HG03469 (cell line): ENCODE measurements around the gene OR52M1.
"Not testable (repeated sequence)": the region's sequence is repeated elsewhere in the genome, so short reads cannot be mapped to it uniquely, and the experiment has no call there.

Experiments
- ATAC-seq: cut with Tn5 transposase; IDR thresholded peaks from one replicate; pipeline ENCODE4 v1.9.1; 2021; ENCODE audit warnings: mild to moderate bottlenecking, moderate library complexity, moderate number of reproducible peaks; ENCODE audit not compliant: unreplicated experiment

The OR52M1 gene, protein sequence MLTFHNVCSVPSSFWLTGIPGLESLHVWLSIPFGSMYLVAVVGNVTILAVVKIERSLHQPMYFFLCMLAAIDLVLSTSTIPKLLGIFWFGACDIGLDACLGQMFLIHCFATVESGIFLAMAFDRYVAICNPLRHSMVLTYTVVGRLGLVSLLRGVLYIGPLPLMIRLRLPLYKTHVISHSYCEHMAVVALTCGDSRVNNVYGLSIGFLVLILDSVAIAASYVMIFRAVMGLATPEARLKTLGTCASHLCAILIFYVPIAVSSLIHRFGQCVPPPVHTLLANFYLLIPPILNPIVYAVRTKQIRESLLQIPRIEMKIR

DNA sequence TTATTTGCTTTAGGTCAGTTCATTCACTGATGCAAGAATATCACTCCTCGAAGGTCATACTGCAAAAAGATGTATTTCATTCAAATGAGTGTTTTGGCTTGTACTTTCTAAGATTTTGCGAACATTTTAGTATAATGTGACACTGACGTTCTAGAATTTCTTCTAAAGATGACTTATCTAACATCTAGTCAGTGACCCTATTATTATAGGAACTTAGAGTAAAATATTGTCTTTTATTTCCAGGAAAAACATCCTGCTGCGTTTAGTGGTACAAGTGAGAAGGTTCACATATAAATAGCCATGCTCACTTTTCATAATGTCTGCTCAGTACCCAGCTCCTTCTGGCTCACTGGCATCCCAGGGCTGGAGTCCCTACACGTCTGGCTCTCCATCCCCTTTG lies at the start of gene OR52M1:
TSS of gene OR52M1 (plus strand) at position 301 of the 400 bp plus-strand sequence. CDS start at position 301, 0 bp downstream.
- no peak for ATAC-seq

DNA sequence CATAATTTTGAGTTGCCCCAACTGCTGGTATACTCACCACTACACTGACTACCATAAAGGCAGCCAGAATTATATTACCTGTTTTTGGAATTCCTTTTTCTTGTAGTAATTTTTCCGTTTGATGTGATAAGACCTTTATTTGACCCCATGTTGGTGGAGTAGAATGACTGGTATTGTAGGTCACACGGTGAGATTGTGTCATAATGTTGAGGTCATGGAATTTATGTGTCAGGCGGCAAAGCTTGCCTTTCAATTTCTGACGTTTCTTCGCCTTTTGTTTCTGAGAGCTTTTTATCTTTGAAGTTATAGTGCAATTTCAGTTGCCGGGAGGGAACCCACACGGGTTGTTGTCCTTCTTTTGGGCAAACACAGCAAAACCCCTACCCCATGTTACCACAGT lies 49.5 kb upstream of the OR52M1 start:
- no peak for ATAC-seq

DNA sequence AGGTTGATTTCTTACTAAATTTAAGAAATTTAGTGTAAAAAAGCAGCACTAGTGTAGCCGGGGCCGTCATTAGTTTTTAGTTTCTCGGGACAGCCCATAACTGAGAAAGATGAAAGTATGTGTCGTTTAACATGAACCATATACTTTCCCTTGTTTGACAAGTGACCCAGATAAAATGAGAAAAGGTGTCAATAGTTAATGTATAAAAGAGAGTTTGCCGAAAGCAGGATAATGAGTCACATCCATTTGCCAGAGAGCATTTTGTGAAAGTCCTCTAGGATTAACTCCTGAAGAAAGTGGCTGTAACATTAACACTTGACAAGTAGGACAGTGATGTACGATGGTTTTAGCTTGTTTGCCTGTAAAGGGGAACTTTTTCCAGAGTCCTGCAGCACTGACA lies 49.0 kb upstream of the OR52M1 start:
- ATAC-seq: no peak

DNA sequence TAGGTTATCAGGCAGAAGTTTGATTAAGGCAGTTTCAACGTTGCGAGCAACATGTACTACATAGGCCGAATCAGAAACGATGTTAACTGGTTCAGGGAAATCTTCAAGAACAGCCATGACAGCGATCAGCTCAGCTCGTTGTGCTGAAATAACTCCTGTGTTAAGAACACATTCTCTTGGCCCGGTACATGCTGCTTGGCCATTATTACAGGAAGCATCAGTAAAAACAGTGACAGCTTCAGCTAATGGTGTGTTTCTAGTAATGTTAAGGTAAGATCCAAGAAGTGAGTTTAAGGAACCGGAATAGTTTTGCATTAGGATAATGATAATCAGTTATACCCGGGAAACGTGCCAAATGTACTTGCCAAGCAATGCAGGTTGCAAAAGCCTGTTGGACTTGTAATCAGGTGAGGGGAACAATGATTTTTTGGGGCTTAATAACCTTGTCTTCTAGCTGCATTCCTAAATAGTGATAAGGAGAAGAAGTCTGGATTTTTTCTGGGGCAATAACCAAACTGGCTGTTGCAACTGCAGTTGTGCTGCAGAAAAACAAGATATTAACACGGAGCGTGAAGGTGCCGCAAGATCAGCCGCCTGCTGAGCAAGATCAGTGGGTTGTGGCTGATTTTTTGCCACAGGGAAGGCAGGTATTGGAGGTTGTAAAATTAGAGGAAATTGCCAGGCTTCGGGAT lies 48.3 kb upstream of the OR52M1 start:
- ATAC-seq: no peak

DNA sequence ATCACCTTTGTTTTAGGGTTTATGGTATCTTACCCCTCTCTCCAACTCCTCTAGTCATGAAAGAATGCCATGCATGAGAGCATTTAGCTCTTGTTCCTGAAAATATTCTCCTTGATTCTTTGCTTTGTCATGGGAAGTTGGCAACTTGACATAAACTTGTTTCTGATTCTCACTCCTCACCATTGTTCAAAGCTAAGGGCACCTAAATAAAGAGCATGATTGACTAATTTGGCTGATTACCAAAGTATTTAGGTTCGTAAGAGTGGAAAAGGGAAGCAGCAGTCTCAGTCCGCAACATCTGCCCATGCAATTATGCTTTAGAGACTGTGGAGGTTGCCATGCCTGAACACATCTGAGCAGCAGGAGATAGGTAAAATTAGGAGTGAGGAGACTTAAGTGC lies 36.1 kb upstream of the OR52M1 start:
- ATAC-seq: no peak

DNA sequence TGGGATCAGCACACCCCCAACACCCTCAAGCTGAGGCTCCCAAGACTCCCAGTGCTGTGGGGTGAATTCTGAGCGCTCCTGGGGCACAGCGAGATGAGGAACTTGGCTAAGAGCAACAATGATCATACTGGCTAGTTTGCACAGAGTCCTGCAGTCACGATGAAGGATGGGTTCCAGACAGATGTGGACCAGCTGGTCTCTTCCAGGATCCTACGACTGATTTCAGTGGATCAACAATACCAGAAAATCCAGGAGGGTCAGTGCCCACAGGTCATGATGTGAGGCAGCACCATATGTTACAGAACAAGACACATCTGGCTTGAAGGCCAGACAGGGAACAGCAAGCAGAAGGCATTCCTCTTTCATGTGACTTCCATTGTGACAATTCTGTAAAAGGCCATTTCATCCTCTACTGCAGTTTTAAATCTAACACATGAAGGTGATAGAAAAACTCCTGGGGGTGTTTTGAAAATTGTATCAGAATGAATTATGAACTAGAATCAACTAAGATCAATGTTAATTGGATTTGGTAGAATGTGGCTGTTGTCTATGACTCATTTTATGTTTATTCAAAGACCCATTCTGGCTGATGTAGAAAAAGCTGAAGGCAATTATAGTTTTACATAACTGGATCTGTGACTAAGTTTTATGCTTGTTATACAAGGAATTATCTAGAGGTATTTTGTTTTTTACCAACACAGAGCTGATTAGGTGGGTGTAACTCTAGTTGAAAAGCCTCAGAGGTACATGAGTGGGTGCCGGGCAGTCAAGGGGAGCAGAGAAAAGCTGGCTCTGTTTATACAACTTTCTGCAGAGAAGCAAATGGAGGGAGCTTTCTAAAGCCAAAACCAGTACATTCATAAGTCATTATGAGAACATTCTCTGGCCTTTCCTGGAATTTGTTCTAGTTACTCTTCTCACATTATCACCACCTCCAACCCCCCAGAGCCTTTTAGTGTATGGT lies 33.4 kb upstream of the OR52M1 start:
- no peak for ATAC-seq

DNA sequence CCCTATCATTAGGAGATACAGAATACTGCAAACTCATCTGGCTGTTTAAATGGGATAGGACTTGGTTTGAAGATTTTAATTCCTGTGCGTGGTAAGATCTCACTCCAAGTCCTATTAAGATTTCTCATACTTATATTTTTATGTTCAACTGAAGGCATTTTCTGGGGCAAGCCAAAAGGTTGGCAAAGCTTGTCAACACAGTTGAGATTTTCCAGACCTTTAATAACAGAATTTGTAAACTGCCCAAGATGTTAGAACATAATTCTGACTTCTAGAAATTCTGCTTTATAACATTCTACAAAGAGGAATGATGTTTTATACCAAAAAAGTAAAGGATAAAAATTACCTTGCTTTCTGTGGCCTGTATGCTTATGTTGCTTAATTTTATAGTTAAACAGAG lies 30.8 kb upstream of the OR52M1 start:
- ATAC-seq: no peak

DNA sequence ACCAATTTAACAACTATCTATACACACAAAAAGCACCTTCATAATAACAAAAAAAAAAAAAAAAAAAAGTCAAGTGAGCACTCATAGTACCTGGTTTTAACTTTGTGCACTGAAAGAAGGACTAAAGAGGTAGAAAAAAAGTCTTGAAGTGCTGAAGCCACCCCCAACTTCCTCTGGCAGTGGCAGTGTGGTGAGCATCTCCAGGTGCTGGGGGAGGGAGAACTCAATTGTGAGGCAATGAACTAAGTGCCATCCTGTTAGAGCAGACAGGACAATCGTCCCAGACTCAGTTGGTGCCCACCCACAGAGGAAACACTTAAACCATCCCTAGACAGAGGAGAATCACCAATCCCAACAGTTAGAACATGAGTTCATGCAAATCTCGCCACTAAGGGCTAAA lies 22.7 kb upstream of the OR52M1 start:
- ATAC-seq: no peak

DNA sequence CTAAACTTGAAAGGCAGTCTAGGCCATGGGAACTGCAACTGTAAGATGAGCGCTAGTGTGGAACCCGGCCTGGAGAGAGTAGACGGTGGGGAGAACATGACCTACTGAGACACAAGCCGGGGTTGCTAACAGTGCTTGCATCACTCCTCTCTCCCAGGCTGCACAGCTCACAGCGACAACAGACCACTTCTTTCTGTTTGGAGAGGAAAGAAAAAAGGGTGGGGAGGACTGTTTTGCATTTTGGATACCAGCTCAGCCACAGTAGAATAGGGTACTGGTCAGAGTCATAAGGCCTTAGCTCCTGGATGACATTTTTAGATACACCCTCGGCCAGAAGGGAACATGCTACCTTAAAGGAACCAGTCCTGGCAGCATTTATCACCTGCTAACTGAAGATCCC lies 22.2 kb upstream of the OR52M1 start:
- ATAC-seq: no peak

DNA sequence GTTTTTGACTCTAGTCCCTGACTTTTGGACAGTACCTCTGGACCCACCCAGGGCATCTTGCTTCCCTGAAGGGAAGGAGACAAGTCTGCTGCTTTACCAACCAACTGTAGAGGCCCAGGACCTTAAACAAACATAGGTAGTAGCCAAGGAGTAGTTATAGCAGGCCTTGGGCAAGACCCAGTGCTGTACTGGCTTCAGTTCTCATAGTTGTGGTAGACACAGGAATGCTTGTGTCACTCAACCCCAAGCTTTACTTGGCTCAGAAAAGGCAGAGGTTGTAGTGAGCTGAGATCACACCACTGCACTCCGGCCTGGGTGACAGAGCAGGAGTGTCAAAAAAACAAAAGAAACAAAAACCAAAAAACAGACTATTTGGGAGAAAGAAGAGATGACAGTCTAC lies 21.3 kb upstream of the OR52M1 start:
- ATAC-seq: no peak

DNA sequence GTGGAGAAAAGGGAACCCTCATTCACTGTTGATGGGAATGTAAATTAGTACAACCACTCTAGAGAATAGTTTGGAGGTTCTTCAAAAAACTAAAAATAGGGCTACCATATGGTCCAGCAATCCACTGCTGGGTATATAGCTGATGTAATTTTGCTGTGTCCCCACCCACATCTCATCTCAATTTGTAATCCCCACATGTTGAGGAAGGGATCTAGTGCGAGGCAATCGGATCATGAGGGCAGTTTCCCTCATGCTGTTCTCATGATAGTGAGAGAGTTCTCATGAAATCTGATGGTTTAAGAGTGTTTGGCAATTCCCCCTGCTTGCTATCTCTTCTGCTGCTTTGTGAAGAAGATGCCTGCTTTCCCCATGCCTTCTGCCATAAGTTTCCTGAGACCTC lies 17.1 kb upstream of the OR52M1 start:
- no peak for ATAC-seq

DNA sequence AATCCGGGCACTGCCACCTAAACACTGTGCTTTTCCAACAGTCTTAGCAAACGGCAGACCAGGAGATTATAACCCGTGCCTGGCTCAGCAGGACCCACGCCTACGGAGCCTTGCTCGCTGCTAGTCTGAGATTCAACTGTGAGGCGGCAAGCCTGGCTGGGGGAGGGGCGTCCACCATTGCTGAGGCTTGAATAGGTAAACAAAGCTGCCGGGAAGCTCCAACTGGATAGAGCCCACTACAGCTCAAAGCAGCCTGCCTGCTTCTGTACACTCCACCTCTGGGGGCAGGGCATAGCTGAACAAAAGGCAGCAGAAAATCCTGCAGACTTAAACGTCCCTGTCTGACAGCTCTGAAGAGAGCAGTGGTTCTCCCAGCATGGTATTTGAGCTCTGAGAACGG lies 13.3 kb upstream of the OR52M1 start:
- not testable (repeated sequence) for ATAC-seq

DNA sequence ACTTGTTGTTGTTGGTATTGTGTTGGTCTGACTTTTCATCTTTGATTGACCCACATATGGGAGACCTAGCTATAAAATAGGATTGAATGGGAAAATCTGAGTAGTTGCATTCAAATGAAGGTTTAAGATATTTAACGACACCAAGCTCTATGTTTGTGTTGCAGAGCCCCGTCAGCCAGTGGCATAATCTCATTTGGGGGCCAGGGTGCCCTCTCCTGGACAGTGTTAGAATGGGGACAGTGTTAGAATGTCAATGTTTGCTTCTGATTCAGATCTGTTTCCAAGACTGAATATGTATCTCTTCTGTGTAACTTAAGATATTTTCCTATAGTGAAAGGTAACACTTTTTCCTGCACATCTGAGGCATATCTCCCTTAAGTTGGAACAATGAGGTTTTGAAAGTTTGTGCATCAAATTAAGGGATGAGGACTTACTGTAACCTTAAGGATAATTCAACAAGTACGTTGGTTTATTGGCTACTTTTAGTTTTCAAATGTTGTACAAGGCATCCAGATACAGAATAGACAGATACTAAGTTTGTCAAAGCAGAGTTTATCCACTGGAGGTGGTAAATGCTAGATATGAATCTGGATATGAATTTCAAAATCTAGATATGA lies 5.3 kb upstream of the OR52M1 start:
- ATAC-seq: no peak

DNA sequence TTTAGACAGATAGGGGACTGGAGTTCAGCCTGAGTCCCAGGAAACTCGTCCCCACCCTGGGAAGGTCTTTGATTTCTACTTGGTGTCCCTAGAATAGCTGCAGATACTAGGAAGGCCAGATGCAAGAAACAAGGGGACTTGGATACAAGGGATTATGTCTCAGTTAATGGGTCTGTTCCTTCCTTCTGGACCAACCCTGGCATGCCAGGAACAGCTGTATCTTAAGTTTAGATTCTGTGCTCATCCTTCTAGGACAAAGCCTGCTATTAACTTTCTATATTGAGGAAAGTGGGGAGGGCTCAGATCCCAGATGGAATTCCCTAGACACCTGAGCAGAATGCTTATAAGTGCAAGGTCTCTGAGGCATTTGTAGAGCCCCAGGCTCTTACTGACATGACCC lies 3.9 kb upstream of the OR52M1 start:
- ATAC-seq: no peak

DNA sequence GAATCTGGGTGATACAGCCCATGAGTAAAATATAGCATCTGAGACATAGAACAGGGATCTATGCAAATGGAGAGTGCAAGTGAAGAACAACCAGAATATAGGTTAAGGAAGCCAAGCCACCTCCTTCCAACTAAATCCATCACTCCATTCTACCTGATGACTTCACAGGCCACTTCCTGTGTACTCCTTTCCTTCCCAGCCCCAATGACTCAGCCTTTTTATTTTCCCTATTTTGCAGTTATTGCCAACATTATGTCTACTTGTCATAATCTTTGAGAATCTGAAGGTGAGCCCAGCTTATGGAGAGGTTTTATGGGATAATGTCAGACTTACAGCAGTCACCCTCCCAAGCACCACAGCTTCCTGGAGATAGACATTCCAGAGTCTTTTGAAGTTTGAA lies 1.4 kb upstream of the OR52M1 start:
- no peak for ATAC-seq

DNA sequence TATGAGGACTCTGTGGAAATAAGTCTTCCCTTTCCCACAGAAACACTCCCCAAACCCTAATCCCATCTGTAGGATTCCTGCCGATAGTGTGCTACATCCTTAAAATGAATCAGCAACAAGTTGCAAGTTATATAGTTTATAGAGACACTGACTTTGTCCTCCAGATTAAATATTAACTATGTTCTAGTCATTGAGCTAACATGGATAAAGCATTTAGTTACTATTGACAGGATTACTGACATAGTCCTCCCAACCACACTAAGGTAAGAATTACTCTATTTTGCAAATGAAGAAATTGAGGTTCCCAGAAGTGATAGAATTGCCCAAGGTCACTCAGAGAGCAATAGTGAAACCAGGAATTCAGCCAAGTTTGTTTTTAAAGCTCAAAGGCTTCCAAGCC lies 1.9 kb downstream of the OR52M1 start:
- ATAC-seq: no peak

DNA sequence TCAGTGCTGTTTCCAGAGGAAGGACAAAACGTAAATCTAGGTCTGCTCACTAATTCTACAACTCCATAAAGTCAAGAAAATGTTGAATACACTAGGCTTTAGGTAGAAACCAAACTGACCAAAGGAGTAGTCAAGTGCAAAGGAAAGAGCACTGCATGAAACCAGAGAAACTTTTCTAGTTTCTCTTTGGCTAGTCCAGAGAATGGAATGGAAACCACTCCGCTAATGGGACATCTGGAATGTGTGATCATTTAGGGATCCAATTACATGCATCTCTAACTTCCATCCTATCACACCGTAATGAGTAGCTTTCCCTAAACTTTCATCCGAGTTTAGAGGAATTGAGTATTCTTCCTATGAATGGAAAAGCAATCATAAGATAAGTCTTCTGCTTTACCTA lies 2.4 kb downstream of the OR52M1 start:
- no peak for ATAC-seq

DNA sequence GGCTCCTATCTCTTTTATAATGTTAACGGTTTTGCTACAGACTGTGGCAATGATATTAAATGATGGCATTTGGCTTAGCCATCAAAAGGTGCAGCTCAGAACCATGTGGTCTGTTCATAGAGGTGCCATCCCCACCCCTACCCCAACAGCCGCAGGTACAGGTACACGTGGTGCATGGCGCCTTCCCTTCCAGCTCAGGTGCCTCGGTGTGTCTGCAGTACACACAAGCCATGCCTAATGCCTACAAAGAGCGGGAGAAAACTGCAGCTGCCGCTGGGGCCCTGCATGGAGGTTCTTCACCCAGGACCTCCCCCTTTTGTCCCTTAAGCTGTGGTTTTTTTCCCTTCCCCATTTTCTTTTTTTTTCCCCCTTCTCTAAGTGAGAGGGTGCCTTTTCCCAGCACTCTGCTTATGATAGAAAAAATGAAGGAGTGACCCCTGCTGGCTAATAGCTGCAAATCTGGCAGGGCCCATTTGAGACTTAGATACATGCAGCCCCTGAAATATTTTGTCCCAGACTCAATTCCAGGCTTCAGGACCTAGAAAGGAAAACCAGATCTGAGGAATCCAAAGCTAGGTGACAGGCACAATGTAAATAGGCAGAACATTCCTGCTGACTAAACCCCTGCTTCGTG lies 6.5 kb downstream of the OR52M1 start:
- no peak for ATAC-seq

DNA sequence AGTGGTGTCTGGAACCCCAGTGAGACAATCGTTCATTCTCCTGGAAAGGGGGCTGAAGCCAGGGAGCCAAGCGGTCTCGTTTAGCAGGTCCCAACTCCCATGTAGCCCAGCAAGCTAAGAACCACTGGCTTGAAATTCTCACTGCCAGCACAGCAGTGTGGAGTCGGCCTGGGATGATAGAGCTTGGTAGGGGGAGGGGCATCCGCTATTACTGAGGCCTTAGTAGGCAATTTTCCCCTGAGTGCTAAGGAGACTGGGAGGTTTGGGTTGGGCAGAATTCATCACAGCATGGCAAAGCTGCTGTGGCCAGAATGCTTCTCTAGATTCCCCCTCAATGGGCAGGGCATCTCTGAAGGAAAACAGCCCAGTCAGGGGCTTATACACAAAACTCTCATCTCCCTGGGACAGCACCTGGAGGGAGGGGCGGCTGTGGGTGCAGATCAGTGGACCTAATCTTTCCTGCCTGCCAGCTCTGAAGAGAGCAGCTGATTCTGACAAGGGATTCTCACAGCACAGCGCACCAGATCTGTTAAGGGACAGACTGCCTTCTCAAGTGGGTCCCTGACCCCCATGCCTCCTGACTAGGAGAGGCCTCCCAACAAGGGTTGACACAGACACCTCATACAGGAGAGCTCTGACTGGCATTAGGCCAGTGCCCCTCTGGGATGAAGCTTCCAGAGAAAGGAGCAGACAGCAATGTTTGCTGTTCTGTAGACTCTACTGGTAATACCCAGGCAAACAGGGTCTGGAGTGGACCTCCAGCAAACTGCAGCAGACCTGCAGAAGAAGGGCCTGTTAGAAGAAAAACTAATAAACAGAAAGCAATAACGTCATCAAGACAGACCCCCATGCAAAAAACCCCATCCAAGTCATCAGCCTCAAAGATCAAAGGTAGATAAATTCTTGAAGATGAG lies 14.8 kb downstream of the OR52M1 start:
- no peak for ATAC-seq

DNA sequence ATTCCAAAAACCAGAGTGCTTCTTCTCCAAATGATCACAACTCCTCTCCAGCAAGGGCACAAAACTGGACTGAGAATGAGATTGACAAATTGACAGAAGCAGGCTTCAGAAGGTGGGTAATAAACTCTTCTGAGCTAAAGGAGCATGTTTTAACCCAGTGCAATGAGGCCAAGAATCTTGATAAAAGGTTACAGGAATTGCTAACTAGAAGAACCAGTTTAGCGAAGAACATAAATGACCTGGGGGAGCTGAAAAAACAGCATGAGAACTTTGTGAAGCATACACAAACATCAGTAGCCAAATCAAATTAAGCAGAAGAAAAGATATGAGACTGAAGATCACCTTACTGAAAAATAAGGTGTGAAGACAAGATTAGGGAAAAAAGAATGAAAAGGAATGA lies 15.5 kb downstream of the OR52M1 start:
- ATAC-seq: no peak
